ENCODE data around the gene NUP214. TPM values are rescaled to one million over a fixed set of nuclear protein-coding genes. Genes with fewer than 3 reads are reported as not detected.
A peak's percentile ranks its signal among the peaks of the same experiment; 100 is the strongest.

NUP214 gene
- total RNA-seq, 4 donors from 2014 or later, result 36.1 to 104 (median 69.6) TPM

- Histone ChIP-seq H3K36me3 (no peaks in the 10 kb centered on the region), H3K27me3 (no peaks in the 10 kb centered on the region), H3K4me3 (no peak overlapping the region), H3K9me3 (no peaks in the 10 kb centered on the region), H3K4me1 (peaks cover 23% of the 10 kb centered on the region), H3K27ac (peak overlapping the region; percentile 45)
- no peak for TF ChIP-seq EP300 (IDR thresholded peaks at IDR 0.05)
- TF ChIP-seq POLR2A (IDR thresholded peaks at IDR 0.05), result no peak
- TF ChIP-seq CTCF (IDR thresholded peaks at IDR 0.05), result no peak
- TF ChIP-seq POLR2AphosphoS5 (IDR thresholded peaks at IDR 0.05), result no peak
- 61% methylated on average over 11 of the region's 14 CpGs for whole genome bisulfite sequencing
- DNase-seq (ENCODE audit: low spot score in 2 of 2), result no peak
These were observed 128.6 kb downstream of the NUP214 start for GRCh38 chr9:131253891-131254491.

- TF ChIP-seq POLR2AphosphoS5 (IDR thresholded peaks at IDR 0.05) (no peak), POLR2A (IDR thresholded peaks at IDR 0.05) (no peak), CTCF (IDR thresholded peaks at IDR 0.05) (no peak), EP300 (IDR thresholded peaks at IDR 0.05) (no peak)
- H3K4me3 ChIP-seq, result no peak overlapping the region
- WGBS, result 89% methylated on average over 14 of the region's 14 CpGs
- H3K27me3 ChIP-seq, result no peaks in the 10 kb centered on the region
- H3K9me3 ChIP-seq, result no peaks in the 10 kb centered on the region
- peak overlapping the region; percentile 45 for H3K27ac ChIP-seq
- peaks cover 3% of the 10 kb centered on the region for H3K36me3 ChIP-seq
- peaks cover 23% of the 10 kb centered on the region for H3K4me1 ChIP-seq
- no peak for DNase-seq (ENCODE audit: low spot score in 2 of 2)
These were observed 129.2 kb downstream of the NUP214 start for GRCh38 chr9:131254626-131255025.

GRCh38 chr9:131255676-131256197 is 130.4 kb downstream of the NUP214 start:
- peaks cover 23% of the 10 kb centered on the region for H3K4me1 ChIP-seq
- WGBS, result 66% methylated on average over 8 of the region's 8 CpGs
- H3K4me3 ChIP-seq, result no peak overlapping the region

GRCh38 chr9:131257266-131258025 is 132.1 kb downstream of the NUP214 start:
- peaks cover 18% of the 10 kb centered on the region for H3K36me3 ChIP-seq
- no peaks in the 10 kb centered on the region for H3K27me3 ChIP-seq
- no peak overlapping the region for H3K27ac ChIP-seq
- peaks cover 23% of the 10 kb centered on the region for H3K4me1 ChIP-seq
- DNase-seq (ENCODE audit: low spot score in 2 of 2), result no peak
- TF ChIP-seq EP300 (IDR thresholded peaks at IDR 0.05) (no peak), CTCF (IDR thresholded peaks at IDR 0.05) (no peak), POLR2AphosphoS5 (IDR thresholded peaks at IDR 0.05) (no peak)
- no peaks in the 10 kb centered on the region for H3K9me3 ChIP-seq
- no peak overlapping the region for H3K4me3 ChIP-seq
- WGBS, result 93% methylated on average over 15 of the region's 15 CpGs

More at GRCh38 chr9:131255676-131256197, 130.4 kb downstream of the NUP214 start:
- Histone ChIP-seq H3K9me3 (no peaks in the 10 kb centered on the region), H3K27ac (peak overlapping the region; percentile 38), H3K27me3 (no peaks in the 10 kb centered on the region), H3K36me3 (peaks cover 13% of the 10 kb centered on the region)
- no peak for DNase-seq (ENCODE audit: low spot score in 2 of 2)
- TF ChIP-seq CTCF (IDR thresholded peaks at IDR 0.05) (no peak), EP300 (IDR thresholded peaks at IDR 0.05) (no peak), POLR2A (IDR thresholded peaks at IDR 0.05) (no peak), POLR2AphosphoS5 (IDR thresholded peaks at IDR 0.05) (no peak)

- peaks cover 23% of the 10 kb centered on the region for H3K4me1 ChIP-seq
- no peaks in the 10 kb centered on the region for H3K27me3 ChIP-seq
- DNase-seq (ENCODE audit: low spot score in 2 of 2), result no peak
- H3K9me3 ChIP-seq, result no peaks in the 10 kb centered on the region
- H3K27ac ChIP-seq, result no peak overlapping the region
- no peak for TF ChIP-seq POLR2A (IDR thresholded peaks at IDR 0.05)
- no peak for TF ChIP-seq CTCF (IDR thresholded peaks at IDR 0.05)
- no peak for TF ChIP-seq EP300 (IDR thresholded peaks at IDR 0.05)
- H3K36me3 ChIP-seq, result peaks cover 18% of the 10 kb centered on the region
- 86% methylated on average over 14 of the region's 15 CpGs for WGBS
- H3K4me3 ChIP-seq, result no peak overlapping the region
These were observed 132.8 kb downstream of the NUP214 start for GRCh38 chr9:131258186-131258585.
